ENCODE data around the gene ANKS1B. TPM values are rescaled to one million over a fixed set of nuclear protein-coding genes. Genes with fewer than 3 reads are reported as not detected.

The ANKS1B gene
- total RNA-seq, 1 donor from 2014 or later, result 5.6 TPM

- TF ChIP-seq, protein P1, sequence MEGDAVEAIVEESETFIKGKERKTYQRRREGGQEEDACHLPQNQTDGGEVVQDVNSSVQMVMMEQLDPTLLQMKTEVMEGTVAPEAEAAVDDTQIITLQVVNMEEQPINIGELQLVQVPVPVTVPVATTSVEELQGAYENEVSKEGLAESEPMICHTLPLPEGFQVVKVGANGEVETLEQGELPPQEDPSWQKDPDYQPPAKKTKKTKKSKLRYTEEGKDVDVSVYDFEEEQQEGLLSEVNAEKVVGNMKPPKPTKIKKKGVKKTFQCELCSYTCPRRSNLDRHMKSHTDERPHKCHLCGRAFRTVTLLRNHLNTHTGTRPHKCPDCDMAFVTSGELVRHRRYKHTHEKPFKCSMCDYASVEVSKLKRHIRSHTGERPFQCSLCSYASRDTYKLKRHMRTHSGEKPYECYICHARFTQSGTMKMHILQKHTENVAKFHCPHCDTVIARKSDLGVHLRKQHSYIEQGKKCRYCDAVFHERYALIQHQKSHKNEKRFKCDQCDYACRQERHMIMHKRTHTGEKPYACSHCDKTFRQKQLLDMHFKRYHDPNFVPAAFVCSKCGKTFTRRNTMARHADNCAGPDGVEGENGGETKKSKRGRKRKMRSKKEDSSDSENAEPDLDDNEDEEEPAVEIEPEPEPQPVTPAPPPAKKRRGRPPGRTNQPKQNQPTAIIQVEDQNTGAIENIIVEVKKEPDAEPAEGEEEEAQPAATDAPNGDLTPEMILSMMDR (conservative IDR thresholded peaks at IDR 0.05), result no peak
- peaks cover 6% of the 10 kb centered on the region for H3K36me3 Mint-ChIP-seq (ENCODE audit: low read depth)
- no peak overlapping the region for H3K27ac Mint-ChIP-seq (ENCODE audit: unreplicated experiment)
- no peak overlapping the region for H3K4me3 Mint-ChIP-seq
- DNase-seq (ENCODE audit: low read depth, low spot score), result no peak
- no peaks in the 10 kb centered on the region for H3K4me1 Mint-ChIP-seq
- peaks cover 10% of the 10 kb centered on the region for H3K9me3 Mint-ChIP-seq
- no peaks in the 10 kb centered on the region for H3K27me3 Mint-ChIP-seq (ENCODE audit: low read depth)
Measured at GRCh38 chr12:99176871-99177270, 807.9 kb downstream of the ANKS1B start.

GRCh38 chr12:99170461-99170860, 814.3 kb downstream of the ANKS1B start:
- Mint-ChIP-seq H3K9me3 (no peaks in the 10 kb centered on the region), H3K4me3 (no peak overlapping the region)
- DNase-seq (ENCODE audit: low read depth, low spot score), result no peak

GRCh38 chr12:99170037-99170436, 814.7 kb downstream of the ANKS1B start:
- H3K27me3 Mint-ChIP-seq (ENCODE audit: low read depth), result no peaks in the 10 kb centered on the region
- DNase-seq (ENCODE audit: low read depth, low spot score), result no peak
- no peaks in the 10 kb centered on the region for H3K36me3 Mint-ChIP-seq (ENCODE audit: low read depth)
- no peak overlapping the region for H3K4me3 Mint-ChIP-seq
- H3K4me1 Mint-ChIP-seq, result peaks cover 4% of the 10 kb centered on the region
- no peak overlapping the region for H3K27ac Mint-ChIP-seq (ENCODE audit: unreplicated experiment)
- TF ChIP-seq, protein P1 (conservative IDR thresholded peaks at IDR 0.05), result no peak
- no peaks in the 10 kb centered on the region for H3K9me3 Mint-ChIP-seq

More at GRCh38 chr12:99170461-99170860, 814.3 kb downstream of the ANKS1B start:
- Mint-ChIP-seq H3K27ac (ENCODE audit: unreplicated experiment) (no peak overlapping the region), H3K36me3 (ENCODE audit: low read depth) (no peaks in the 10 kb centered on the region), H3K4me1 (peaks cover 4% of the 10 kb centered on the region), H3K27me3 (ENCODE audit: low read depth) (no peaks in the 10 kb centered on the region)
- TF ChIP-seq, protein P1 (conservative IDR thresholded peaks at IDR 0.05), result no peak

DNA sequence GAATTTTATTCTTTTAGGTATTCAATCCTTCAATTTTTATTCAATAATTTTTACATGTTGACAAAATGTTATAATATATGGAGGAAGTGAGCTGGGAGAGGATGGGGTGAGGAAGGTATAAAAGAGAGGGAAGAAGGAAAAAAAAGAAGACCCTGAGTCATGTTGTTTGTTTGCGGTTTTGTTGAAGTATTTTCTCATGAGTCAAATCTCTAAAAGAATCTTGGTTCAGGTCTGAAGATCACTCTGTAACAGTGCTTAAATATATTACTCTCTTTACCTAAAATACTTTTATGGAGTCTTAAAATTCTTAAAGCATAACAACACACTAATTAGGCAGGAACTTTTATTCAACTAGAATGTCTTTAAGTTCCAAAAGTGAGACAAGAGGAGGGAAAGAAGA, 826.8 kb downstream of the ANKS1B start:
- TF ChIP-seq, protein P1 (conservative IDR thresholded peaks at IDR 0.05), result no peak
- Mint-ChIP-seq H3K36me3 (ENCODE audit: low read depth) (peaks cover 13% of the 10 kb centered on the region), H3K4me3 (no peak overlapping the region), H3K9me3 (peaks cover 6% of the 10 kb centered on the region), H3K27ac (ENCODE audit: unreplicated experiment) (no peak overlapping the region), H3K27me3 (ENCODE audit: low read depth) (no peaks in the 10 kb centered on the region), H3K4me1 (peaks cover 37% of the 10 kb centered on the region)
- DNase-seq (ENCODE audit: low read depth, low spot score), result no peak

DNA sequence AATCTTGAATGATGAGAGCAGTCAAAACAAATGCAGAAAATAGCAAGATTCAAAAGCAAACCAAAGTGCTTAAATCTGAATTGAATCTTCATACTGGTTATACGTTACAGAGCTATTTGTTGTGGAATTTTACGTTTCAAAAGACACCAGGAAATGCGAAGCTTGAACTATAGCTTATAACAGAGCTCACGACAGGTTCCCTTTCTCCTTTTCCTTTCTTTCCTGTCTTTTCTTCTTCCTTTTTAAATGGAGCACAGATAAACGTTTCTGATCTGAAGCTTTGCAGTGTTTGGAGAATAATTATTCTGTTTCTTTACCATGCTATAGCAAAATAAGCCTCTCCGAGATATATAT, 829.8 kb downstream of the ANKS1B start:
- Mint-ChIP-seq H3K4me3 (peak overlapping the region; percentile 84), H3K4me1 (peaks cover 48% of the 10 kb centered on the region), H3K9me3 (peaks cover 6% of the 10 kb centered on the region), H3K36me3 (ENCODE audit: low read depth) (peaks cover 8% of the 10 kb centered on the region), H3K27me3 (ENCODE audit: low read depth) (no peaks in the 10 kb centered on the region), H3K27ac (ENCODE audit: unreplicated experiment) (peak overlapping the region; percentile 95)
- no peak for DNase-seq (ENCODE audit: low read depth, low spot score)
- TF ChIP-seq, protein P1 (conservative IDR thresholded peaks at IDR 0.05), result no peak
